OCI-LY3 (cell line): ENCODE data around the gene LMO7.

Experiments
- EZH2phosphoT487 ChIP-seq: fragments of 200-600 bp; shearing (Covaris generic); IDR thresholded peaks from 2 replicates; pipeline ENCODE4 v1.6.1; 2018; ENCODE audit warnings: antibody characterized with exemption, mixed run types, low read depth
- TF ChIP-seq, protein P1 (sequence below): fragments of 200-600, 300-600 bp; sonication (generic); IDR thresholded peaks from 2 replicates; pipeline ENCODE4 v1.5.1; 2014; ENCODE audit warnings: antibody characterized with exemption, low read length, low read depth

DNA sequence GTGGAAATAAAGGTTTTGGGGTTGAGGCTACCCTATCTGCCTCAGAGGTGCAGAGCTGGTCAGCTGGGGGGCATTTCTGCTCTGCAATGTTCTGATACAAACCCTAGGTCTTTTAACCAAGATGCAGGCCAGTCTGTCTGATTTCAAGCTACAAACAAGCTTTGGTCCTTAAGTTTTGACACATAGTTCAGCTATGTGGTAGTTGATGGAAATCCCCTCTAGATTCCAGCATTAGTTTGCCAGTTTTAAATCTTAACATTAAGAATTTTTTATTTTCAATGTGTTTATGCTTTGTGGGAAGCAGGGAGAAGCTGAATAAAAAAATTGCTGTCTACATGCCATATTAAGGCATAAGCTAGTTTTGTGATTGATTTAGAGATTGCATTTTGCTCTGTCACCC, 225.7 kb downstream of the LMO7 start:
- TF ChIP-seq, protein P1, sequence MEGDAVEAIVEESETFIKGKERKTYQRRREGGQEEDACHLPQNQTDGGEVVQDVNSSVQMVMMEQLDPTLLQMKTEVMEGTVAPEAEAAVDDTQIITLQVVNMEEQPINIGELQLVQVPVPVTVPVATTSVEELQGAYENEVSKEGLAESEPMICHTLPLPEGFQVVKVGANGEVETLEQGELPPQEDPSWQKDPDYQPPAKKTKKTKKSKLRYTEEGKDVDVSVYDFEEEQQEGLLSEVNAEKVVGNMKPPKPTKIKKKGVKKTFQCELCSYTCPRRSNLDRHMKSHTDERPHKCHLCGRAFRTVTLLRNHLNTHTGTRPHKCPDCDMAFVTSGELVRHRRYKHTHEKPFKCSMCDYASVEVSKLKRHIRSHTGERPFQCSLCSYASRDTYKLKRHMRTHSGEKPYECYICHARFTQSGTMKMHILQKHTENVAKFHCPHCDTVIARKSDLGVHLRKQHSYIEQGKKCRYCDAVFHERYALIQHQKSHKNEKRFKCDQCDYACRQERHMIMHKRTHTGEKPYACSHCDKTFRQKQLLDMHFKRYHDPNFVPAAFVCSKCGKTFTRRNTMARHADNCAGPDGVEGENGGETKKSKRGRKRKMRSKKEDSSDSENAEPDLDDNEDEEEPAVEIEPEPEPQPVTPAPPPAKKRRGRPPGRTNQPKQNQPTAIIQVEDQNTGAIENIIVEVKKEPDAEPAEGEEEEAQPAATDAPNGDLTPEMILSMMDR = no peak
- TF ChIP-seq EZH2phosphoT487 = no peak
